ENCODE measurements around the gene NTM. TPM values are rescaled to one million over a fixed set of nuclear protein-coding genes. Genes with fewer than 3 reads are reported as not detected.

Gene NTM
- total RNA-seq, 3 donors from 2014 or later, result 0.66 to 9.0 (median 1.0) TPM

GRCh38 chr11:132200353-132200936 lies 830.0 kb downstream of the NTM start:
- Histone ChIP-seq H3K27me3 (no peaks in the 10 kb centered on the region), H3K27ac (no peak overlapping the region), H3K4me3 (no peak overlapping the region), H3K4me1 (no peaks in the 10 kb centered on the region), H3K9me3 (no peaks in the 10 kb centered on the region), H3K36me3 (no peaks in the 10 kb centered on the region)
- TF ChIP-seq CTCF (IDR thresholded peaks at IDR 0.05) (no peak), POLR2A (IDR thresholded peaks at IDR 0.05) (no peak), POLR2AphosphoS5 (IDR thresholded peaks at IDR 0.05) (no peak)
- no peak for DNase-seq (ENCODE audit: low spot score in 2 of 2)
- intact Hi-C loops (cut with DNase I; ENCODE audit: low total_unique reads), result no loop called here

DNA sequence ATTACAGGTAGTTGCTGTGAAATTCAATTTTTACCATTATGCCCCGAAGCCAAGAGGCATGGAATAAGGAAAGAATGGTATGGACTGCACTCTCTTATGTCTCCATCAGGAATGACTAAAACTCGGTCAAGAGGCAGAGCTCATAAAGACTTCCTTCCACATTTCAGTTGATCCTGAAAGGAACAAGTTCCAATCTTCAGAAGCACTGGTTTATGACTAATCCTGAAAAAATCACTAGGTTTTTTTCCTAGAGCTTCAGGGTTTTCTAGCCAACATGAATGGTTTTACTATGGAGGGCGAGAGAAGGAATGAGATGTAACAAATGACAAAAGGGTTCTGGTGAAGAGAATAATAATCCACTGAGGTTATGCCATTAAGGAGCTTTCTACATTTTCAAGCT lies 832.2 kb downstream of the NTM start:
- Histone ChIP-seq H3K36me3 (no peaks in the 10 kb centered on the region), H3K27ac (no peak overlapping the region), H3K9me3 (no peaks in the 10 kb centered on the region), H3K27me3 (no peaks in the 10 kb centered on the region), H3K4me1 (no peaks in the 10 kb centered on the region), H3K4me3 (no peak overlapping the region)
- TF ChIP-seq CTCF (IDR thresholded peaks at IDR 0.05) (no peak), POLR2AphosphoS5 (IDR thresholded peaks at IDR 0.05) (no peak), POLR2A (IDR thresholded peaks at IDR 0.05) (no peak)
- intact Hi-C loops (cut with DNase I; ENCODE audit: low total_unique reads), result no loop called here
- DNase-seq (ENCODE audit: low spot score in 2 of 2), result no peak

DNA sequence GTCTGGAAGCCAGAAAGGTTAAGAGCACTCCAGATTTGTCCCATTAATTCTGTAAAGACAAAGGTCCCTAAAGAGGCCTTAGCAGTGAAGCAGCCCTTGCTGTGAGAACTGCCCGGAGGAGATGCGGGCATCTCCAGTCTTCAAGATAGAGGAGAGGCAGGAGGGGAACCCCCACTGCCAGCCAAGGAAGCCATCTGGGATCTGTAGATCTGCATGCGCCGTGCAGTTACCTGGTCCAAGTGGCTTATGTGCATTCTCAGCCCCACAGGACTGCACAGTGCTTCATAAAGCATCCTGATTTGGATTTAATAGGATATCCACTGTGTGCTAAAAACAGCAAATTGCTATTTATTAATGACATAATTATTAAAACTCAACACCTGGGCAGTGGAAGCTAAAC lies 834.6 kb downstream of the NTM start:
- TF ChIP-seq CTCF (IDR thresholded peaks at IDR 0.05), result no peak
- TF ChIP-seq POLR2A (IDR thresholded peaks at IDR 0.05), result no peak
- TF ChIP-seq POLR2AphosphoS5 (IDR thresholded peaks at IDR 0.05), result no peak
- intact Hi-C loops (cut with DNase I; ENCODE audit: low total_unique reads), result no loop called here
- Histone ChIP-seq H3K4me3 (no peak overlapping the region), H3K9me3 (no peaks in the 10 kb centered on the region), H3K36me3 (no peaks in the 10 kb centered on the region), H3K4me1 (no peaks in the 10 kb centered on the region), H3K27me3 (no peaks in the 10 kb centered on the region), H3K27ac (no peak overlapping the region)
- DNase-seq (ENCODE audit: low spot score in 2 of 2), result no peak

GRCh38 chr11:132205496-132205895 lies 835.1 kb downstream of the NTM start:
- no peaks in the 10 kb centered on the region for H3K9me3 ChIP-seq
- H3K36me3 ChIP-seq, result no peaks in the 10 kb centered on the region
- H3K4me3 ChIP-seq, result no peak overlapping the region
- H3K4me1 ChIP-seq, result no peaks in the 10 kb centered on the region
- intact Hi-C loops (cut with DNase I; ENCODE audit: low total_unique reads), result no loop called here
- H3K27me3 ChIP-seq, result no peaks in the 10 kb centered on the region
- no peak for TF ChIP-seq POLR2AphosphoS5 (IDR thresholded peaks at IDR 0.05)
- TF ChIP-seq CTCF (IDR thresholded peaks at IDR 0.05), result no peak
- DNase-seq (ENCODE audit: low spot score in 2 of 2), result no peak
- no peak overlapping the region for H3K27ac ChIP-seq

DNA sequence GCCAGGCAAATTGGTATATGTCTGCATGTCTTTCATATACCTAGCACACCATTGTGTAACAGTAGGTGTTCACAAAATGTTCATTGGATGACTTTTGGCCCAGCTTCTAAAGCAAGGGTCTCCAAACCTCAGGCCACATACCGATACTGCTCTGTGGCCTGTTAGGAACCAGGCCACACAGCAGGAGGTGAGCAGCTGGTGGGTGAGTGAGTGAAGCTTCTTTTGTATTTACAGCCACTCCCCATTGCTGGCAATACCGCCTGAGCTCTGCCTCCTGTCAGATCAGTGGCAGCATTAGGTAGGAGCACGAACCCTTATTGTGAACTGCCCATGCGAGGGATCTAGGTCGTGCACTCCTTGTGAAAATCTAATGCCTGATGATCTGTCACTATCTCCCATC lies 836.6 kb downstream of the NTM start:
- no peak for TF ChIP-seq POLR2AphosphoS5 (IDR thresholded peaks at IDR 0.05)
- TF ChIP-seq CTCF (IDR thresholded peaks at IDR 0.05), result no peak
- no peak for TF ChIP-seq POLR2A (IDR thresholded peaks at IDR 0.05)
- Histone ChIP-seq H3K4me1 (no peaks in the 10 kb centered on the region), H3K27me3 (no peaks in the 10 kb centered on the region), H3K27ac (no peak overlapping the region), H3K36me3 (no peaks in the 10 kb centered on the region), H3K9me3 (no peaks in the 10 kb centered on the region), H3K4me3 (no peak overlapping the region)
- intact Hi-C loops (cut with DNase I; ENCODE audit: low total_unique reads), result no loop called here
- DNase-seq (ENCODE audit: low spot score in 2 of 2), result no peak

Data from breast epithelium (tissue), 4 donors.